ENCODE data around the gene STK38L.

Gene STK38L

DNA sequence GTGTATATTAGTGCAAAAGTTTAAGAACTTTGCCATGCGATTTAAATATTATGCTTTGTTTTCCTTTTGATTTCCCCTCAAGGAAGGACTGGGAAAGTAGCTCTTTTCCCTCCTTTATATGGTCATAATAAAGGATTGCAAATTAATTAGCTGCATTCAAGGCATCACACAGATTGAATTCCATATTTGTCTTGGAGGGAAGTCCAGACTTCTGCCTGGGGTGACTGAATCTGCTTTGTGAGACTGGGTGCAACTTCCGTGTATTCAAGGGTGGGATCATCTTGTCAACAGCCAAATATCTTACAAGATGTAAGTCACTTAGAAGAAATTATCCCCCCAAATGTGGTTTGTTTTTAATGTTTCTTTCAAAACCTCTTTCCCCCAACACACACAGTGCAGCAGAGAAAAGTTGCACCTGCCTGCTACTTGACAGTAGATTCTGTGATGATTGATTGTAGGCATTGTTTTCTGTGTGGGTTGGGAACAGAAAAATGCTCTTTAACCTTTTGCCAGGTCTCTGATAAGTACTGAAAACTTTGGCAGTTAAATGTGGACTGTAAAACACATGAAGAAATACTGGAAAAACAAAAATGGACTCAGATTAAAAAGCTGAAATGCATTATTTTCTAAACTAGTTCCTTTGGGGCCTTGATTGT is 28.4 kb downstream of the STK38L start:
- FAIRE-seq: peak; percentile 42

GRCh38 chr12:27273114-27273513 is 29.0 kb downstream of the STK38L start:
- FAIRE-seq (no peak), DNase-seq (ENCODE audit: extremely low spot score, insufficient read length, low read depth) (no peak)

More for the DNA sequence above, 28.4 kb downstream of the STK38L start:
- DNase-seq (ENCODE audit: extremely low spot score, insufficient read length, low read depth): no peak

GRCh38 chr12:27274706-27275105 is 30.6 kb downstream of the STK38L start:
- DNase-seq (ENCODE audit: extremely low spot score, insufficient read length, low read depth) (no peak), FAIRE-seq (no peak)

- peak; percentile 39 for FAIRE-seq
- no peak for DNase-seq (ENCODE audit: extremely low spot score, insufficient read length, low read depth)
These were observed 32.2 kb downstream of the STK38L start for GRCh38 chr12:27276275-27276674.

GRCh38 chr12:27277846-27278260 is 33.8 kb downstream of the STK38L start:
- DNase-seq (ENCODE audit: extremely low spot score, insufficient read length, low read depth) (peak; percentile 18), FAIRE-seq (peak; percentile 89)

GRCh38 chr12:27279826-27280225 is 35.7 kb downstream of the STK38L start:
- FAIRE-seq (no peak), DNase-seq (ENCODE audit: extremely low spot score, insufficient read length, low read depth) (no peak)

- DNase-seq (ENCODE audit: extremely low spot score, insufficient read length, low read depth) (no peak), FAIRE-seq (no peak)
These were observed 36.3 kb downstream of the STK38L start for GRCh38 chr12:27280412-27280811.

DNA sequence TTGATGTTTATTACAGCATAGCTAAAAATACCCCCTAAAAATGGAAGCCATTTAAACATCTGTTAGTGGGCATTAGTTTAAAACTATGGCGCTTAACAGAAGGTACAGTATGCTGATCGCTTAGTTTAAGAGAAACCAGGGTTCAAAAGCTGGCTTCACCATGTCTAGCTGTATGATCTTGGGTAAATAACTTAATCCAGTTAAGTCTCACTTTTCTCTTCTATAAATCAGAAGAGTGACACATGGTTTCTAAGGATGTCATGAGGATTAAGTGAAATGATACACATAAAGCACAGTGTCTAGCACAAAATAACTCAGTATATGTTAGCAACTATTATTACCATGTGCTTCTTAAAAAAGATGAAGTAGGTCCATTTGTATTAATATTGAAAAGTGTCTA is 38.7 kb downstream of the STK38L start:
- FAIRE-seq (no peak), DNase-seq (ENCODE audit: extremely low spot score, insufficient read length, low read depth) (no peak)

DNA sequence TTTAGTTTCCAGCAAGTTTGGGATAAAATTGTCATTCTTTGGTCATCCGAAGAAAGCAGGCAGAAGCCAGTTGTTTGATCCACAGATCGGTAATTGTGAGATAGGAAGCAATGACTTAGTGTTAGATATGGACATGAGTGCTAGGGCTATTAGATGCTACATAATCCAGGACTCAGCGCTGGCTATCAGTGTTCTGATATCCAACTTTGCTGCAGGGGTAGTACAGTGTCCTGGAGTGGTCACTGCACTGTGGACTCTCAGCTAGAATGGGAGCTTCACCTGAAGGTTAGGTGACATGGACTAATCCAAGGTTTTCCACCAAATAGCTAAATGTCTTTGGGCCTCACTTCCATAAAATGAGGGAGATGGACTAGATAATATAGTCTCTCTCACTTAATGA is 39.9 kb downstream of the STK38L start:
- no peak for DNase-seq (ENCODE audit: extremely low spot score, insufficient read length, low read depth)
- no peak for FAIRE-seq

DNA sequence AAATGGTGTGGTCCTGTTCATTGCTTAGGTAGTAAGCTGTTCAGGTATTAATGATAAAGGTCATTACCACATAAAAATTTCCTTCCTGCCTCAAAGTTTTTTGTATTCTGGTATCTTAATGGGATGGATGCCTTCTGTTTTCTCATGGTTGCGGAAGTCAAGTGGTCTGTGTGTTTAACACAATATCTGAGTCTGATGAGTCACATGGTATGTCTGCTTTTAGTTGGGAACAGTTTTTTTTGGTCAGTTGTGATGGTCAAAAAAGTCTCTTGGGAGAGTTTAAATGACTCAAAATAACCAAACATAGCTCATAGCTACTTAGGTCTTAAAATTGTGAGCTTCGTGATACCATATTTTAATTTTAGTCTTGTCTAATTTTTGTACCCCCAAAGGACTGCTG is 40.7 kb downstream of the STK38L start:
- FAIRE-seq (peak; percentile 85), DNase-seq (ENCODE audit: extremely low spot score, insufficient read length, low read depth) (peak; percentile 25)

- FAIRE-seq (peak; percentile 53), DNase-seq (ENCODE audit: extremely low spot score, insufficient read length, low read depth) (no peak)
These were observed 41.3 kb downstream of the STK38L start for GRCh38 chr12:27285403-27285802.

- peak; percentile 76 for FAIRE-seq
These were observed 45.3 kb downstream of the STK38L start for GRCh38 chr12:27289414-27289813.

DNA sequence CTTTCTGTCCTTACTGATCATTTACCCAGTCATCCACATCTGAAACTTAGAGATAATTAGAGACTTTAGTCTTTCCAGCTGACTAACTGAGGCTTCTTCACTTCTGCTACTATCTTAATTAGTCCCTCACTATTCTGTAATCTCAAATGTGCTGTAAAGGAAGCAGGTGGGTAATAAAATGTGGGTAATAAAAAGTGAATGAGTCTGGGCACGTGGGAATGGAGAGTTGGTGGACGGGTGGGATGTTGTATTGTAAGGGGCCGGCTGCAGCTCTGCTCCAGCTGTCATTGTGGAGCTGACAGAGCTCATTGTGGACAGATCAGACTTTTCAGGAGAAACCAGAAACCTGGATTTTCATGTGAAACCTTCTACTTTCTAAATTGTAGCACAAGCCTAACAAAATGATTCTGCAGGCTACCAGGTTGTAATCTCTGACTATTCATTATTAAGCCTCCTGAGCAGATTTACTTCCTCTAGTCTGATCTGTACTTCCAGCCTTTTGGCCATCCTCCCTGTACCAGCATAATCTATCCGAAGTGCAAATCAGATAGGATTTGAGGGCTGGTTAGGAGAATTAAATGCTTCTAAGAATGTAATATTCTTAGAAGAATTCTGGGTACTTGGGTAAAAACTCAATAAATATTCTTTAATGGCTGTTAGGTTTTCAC is 46.5 kb downstream of the STK38L start:
- FAIRE-seq: peak; percentile 56

More at GRCh38 chr12:27289414-27289813, 45.3 kb downstream of the STK38L start:
- DNase-seq (ENCODE audit: extremely low spot score, insufficient read length, low read depth): no peak

DNA sequence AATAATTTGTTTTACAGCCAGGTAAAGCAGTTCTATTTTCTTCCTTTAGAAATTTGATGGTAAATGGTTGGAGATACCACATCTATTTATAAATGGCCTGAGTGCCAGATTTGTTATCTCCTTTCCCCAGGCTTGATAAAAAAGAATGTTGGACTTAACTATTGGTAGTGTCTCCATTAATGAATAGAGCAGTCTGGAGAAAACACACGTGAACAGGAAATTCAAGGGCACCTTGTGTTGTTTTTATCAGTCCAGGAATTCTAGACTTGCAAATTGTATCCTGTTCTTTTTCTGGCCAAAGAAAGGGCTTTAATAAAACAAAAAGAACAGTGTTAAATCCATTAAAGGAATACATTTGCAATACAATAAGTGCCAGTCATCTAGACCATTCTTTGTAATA is 47.8 kb downstream of the STK38L start:
- no peak for FAIRE-seq
- no peak for DNase-seq (ENCODE audit: extremely low spot score, insufficient read length, low read depth)

More for the DNA sequence above, 46.5 kb downstream of the STK38L start:
- DNase-seq (ENCODE audit: extremely low spot score, insufficient read length, low read depth): no peak

DNA sequence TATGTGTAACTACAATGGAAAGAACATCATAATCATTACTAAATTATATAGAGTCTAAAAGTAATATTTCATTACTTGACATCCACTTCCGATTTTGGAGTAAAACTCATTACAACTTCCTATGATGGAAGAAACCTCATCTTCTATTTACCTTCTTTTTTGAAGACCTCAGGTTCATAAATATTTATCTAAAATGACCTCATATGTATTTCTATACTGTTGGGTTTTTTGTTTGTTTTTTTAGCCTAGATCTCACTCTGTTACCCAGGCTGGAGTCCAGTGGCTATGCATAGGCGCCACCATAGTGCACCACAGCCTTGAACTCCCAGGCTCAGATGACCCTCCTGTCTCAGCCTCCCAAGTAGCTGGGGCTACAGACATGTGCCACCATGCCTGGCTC is 48.6 kb downstream of the STK38L start:
- DNase-seq (ENCODE audit: extremely low spot score, insufficient read length, low read depth) (no peak), FAIRE-seq (no peak)

GRCh38 chr12:27293463-27293862 is 49.4 kb downstream of the STK38L start:
- no peak for DNase-seq (ENCODE audit: extremely low spot score, insufficient read length, low read depth)
- no peak for FAIRE-seq

DNA sequence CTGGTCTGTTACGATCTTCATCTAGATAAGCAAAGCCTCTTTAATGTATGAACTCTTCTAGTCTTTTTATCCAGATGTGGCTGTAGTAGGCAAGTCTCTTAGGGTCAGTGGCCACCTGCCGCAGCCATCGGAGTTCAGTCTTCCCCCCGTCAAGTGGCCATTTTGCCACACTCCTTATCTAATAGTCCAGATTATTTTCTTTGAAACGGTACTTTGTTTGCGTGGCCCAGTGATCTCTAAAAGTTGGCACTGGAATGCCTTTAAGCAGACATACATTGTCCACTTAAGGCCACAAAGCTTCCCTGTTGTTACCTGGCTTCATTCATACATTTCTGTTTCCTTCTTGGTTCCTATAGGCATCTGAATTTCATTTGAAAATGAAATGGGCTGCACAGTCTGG is 52.6 kb downstream of the STK38L start:
- no peak for DNase-seq (ENCODE audit: extremely low spot score, insufficient read length, low read depth)
- no peak for FAIRE-seq

- DNase-seq (ENCODE audit: extremely low spot score, insufficient read length, low read depth): no peak
These were observed 53.5 kb downstream of the STK38L start for GRCh38 chr12:27297566-27297965.

GRCh38 chr12:27299102-27299501 is 55.0 kb downstream of the STK38L start:
- no peak for DNase-seq (ENCODE audit: extremely low spot score, insufficient read length, low read depth)
- peak; percentile 35 for FAIRE-seq

More at GRCh38 chr12:27297566-27297965, 53.5 kb downstream of the STK38L start:
- peak; percentile 59 for FAIRE-seq

DNA sequence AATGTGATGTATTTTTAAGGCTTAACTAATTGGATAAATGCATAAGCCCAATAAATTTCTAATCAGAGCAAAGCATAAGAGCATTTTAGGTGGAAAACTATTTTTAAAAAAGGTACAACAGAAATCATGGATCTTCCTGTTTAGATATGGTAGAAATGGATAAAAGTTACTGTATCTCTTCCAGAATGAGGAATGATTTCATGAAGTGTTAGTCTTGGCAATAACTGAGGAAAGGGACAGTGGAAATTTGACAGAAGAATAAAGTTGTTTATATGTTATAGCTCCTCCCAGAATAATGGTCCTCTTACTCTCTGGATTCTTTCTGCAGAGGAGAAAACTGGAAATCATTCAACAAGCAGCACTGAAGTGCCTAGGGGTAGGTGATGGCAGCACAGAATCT is 56.1 kb downstream of the STK38L start:
- DNase-seq (ENCODE audit: extremely low spot score, insufficient read length, low read depth) (no peak), FAIRE-seq (no peak)
